GM23248 (cell line): Measurements from ENCODE around the gene PLS3.

Experiments used
- EZH2 ChIP-seq: fragments of 200-600 bp; sonication (generic); IDR thresholded peaks from 2 replicates; pipeline ENCODE4 v1.6.1; 2018; ENCODE audit warnings: antibody characterized with exemption, mild to moderate bottlenecking; ENCODE audit not compliant: insufficient read depth, poor library complexity, severe bottlenecking
- EZH2phosphoT487 ChIP-seq: fragments of 200-600 bp; sonication (generic); IDR thresholded peaks from 2 replicates; pipeline ENCODE4 v1.6.1; 2018; ENCODE audit warnings: antibody characterized with exemption, moderate library complexity, mild to moderate bottlenecking, low read depth; ENCODE audit not compliant: insufficient read depth

DNA sequence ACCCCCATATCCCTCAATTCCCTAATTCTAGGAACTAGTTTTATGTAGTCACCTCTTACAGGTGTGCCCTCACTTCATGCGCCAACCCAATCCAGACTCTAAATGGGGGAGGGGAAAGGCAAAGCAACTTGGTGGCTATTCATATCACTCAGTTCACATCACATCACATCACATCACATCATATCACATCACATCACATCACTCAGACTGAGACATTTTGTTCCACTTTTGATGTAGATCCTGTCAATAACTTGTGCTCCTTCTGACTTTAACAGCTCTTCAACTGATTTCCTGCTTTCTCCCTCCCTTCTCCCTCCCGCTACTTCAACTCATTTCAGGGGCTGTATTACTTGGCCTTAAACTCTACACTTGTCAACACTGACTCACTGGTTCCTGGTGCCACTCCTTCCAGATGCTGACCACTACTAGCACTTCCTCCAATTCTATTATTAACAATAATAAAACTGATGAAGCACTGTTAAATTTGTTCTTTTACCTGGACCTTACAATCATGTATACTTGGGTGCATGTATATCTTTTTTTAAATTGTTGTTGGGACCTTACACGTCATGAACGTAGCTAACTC is 29.1 kb upstream of the PLS3 start:
- no peak for TF ChIP-seq EZH2
- no peak for TF ChIP-seq EZH2phosphoT487
